GM18909 (cell line): Measurements from ENCODE around the gene ARL4C.
"Not testable (repeated sequence)": the region's sequence is repeated elsewhere in the genome, so short reads cannot be mapped to it uniquely, and the experiment has no call there.

Experiments used
- ATAC-seq: cut with Tn5 transposase; IDR thresholded peaks from one replicate; pipeline ENCODE4 v1.9.1; 2021; ENCODE audit warnings: mild to moderate bottlenecking; ENCODE audit not compliant: unreplicated experiment, poor library complexity

ARL4C gene

GRCh38 chr2:234479465-234479864 is 17.4 kb downstream of the ARL4C start:
- no peak for ATAC-seq

- no peak for ATAC-seq
These were observed 18.6 kb downstream of the ARL4C start for GRCh38 chr2:234478121-234478858.

GRCh38 chr2:234476766-234477165 is 20.1 kb downstream of the ARL4C start:
- no peak for ATAC-seq

- no peak for ATAC-seq
These were observed 22.2 kb downstream of the ARL4C start for GRCh38 chr2:234474654-234475053.

GRCh38 chr2:234472155-234472554 is 24.7 kb downstream of the ARL4C start:
- ATAC-seq = no peak

- ATAC-seq = peak; percentile 69
These were observed 26.9 kb downstream of the ARL4C start for GRCh38 chr2:234469972-234470371.

- no peak for ATAC-seq
These were observed 27.5 kb downstream of the ARL4C start for GRCh38 chr2:234469251-234469845.

- no peak for ATAC-seq
These were observed 28.4 kb downstream of the ARL4C start for GRCh38 chr2:234468503-234468902.

- ATAC-seq = no peak
These were observed 29.6 kb downstream of the ARL4C start for GRCh38 chr2:234467289-234467688.

- no peak for ATAC-seq
These were observed 32.6 kb downstream of the ARL4C start for GRCh38 chr2:234464291-234464645.

- no peak for ATAC-seq
These were observed 33.1 kb downstream of the ARL4C start for GRCh38 chr2:234463626-234464290.

- ATAC-seq = no peak
These were observed 34.5 kb downstream of the ARL4C start for GRCh38 chr2:234462218-234462992.

GRCh38 chr2:234459401-234460009 is 37.4 kb downstream of the ARL4C start:
- ATAC-seq = no peak

GRCh38 chr2:234458466-234458865 is 38.4 kb downstream of the ARL4C start:
- ATAC-seq = no peak

GRCh38 chr2:234457421-234457820 is 39.5 kb downstream of the ARL4C start:
- ATAC-seq = no peak

- ATAC-seq = not testable (repeated sequence)
These were observed 41.6 kb downstream of the ARL4C start for GRCh38 chr2:234455246-234455645.

- ATAC-seq = no peak
These were observed 42.4 kb downstream of the ARL4C start for GRCh38 chr2:234454433-234454832.

- no peak for ATAC-seq
These were observed 43.7 kb downstream of the ARL4C start for GRCh38 chr2:234453216-234453615.

- ATAC-seq = no peak
These were observed 44.8 kb downstream of the ARL4C start for GRCh38 chr2:234451852-234452625.

GRCh38 chr2:234451242-234451641 is 45.6 kb downstream of the ARL4C start:
- no peak for ATAC-seq
